GM23338 (cell line): Measurements from ENCODE around the gene AGPS. TPM values are rescaled to one million over a fixed set of nuclear protein-coding genes. Genes with fewer than 3 reads are reported as not detected.

Experiments used
- ATAC-seq: fragments of 200-7000 bp; cut with Tn5 transposase; 3 replicates; pipeline ENCODE4 v1.9.1; 2020
- DNase-seq: peaks from one replicate; pipeline ENCODE4 v3.0.0-alpha.2; 2015; ENCODE audit warnings: low spot score
- H2AFZ ChIP-seq: fragments of 200-600 bp; sonication (generic); 2 replicates; pipeline ENCODE4 v1.8.0; 2016; ENCODE audit warnings: antibody characterized with exemption, mild to moderate bottlenecking, moderate library complexity
- H3F3A ChIP-seq: fragments of 200-600 bp; sonication (generic); replicated peaks from 2 replicates; pipeline ENCODE4 v1.8.0; 2017; ENCODE audit warnings: antibody characterized with exemption, mixed run types, low read depth
- H3K27ac ChIP-seq: fragments of 200-600 bp; sonication (generic); 2 replicates; pipeline ENCODE4 v1.6.1; 2016; ENCODE audit warnings: low read depth
- H3K27me3 ChIP-seq: fragments of 200-600 bp; sonication (generic); 2 replicates; pipeline ENCODE4 v1.8.0; 2016; ENCODE audit warnings: mild to moderate bottlenecking, mixed run types, moderate library complexity; ENCODE audit not compliant: insufficient read depth
- H3K36me3 ChIP-seq: fragments of 200-600 bp; sonication (generic); 2 replicates; pipeline ENCODE4 v1.8.0; 2016; ENCODE audit warnings: mild to moderate bottlenecking; ENCODE audit not compliant: insufficient read depth
- H3K4me1 ChIP-seq: fragments of 200-600 bp; sonication (generic); 2 replicates; pipeline ENCODE4 v1.8.0; 2016; ENCODE audit warnings: mild to moderate bottlenecking, moderate library complexity; ENCODE audit not compliant: insufficient read depth
- H3K4me2 ChIP-seq: fragments of 200-600 bp; sonication (generic); 2 replicates; pipeline ENCODE4 v1.7.1; 2017; ENCODE audit warnings: mixed run types
- H3K4me3 ChIP-seq: fragments of 200-600 bp; sonication (generic); 2 replicates; pipeline ENCODE4 v1.6.1; 2016; ENCODE audit warnings: mixed run types
- H3K79me2 ChIP-seq: fragments of 200-600 bp; sonication (generic); replicated peaks from 2 replicates; pipeline ENCODE4 v1.8.0; 2017; ENCODE audit warnings: mild to moderate bottlenecking; ENCODE audit not compliant: insufficient read depth
- H3K9me2 ChIP-seq: fragments of 200-600 bp; sonication (generic); 2 replicates; pipeline ENCODE4 v1.8.0; 2017; ENCODE audit not compliant: insufficient read depth
- H4K20me1 ChIP-seq: fragments of 200-600 bp; sonication (generic); replicated peaks from 2 replicates; pipeline ENCODE4 v1.8.0; 2017; ENCODE audit warnings: mild to moderate bottlenecking; ENCODE audit not compliant: insufficient read depth
- H3K27ac Mint-ChIP-seq: 2 replicates; pipeline ENCODE4 v1.8.0; 2020; ENCODE audit warnings: inconsistent platforms, mild to moderate bottlenecking, moderate library complexity, mixed read lengths
- H3K27me3 Mint-ChIP-seq: 3 replicates; pipeline ENCODE4 v1.8.0; 2022; ENCODE audit warnings: low read depth, mild to moderate bottlenecking, moderate library complexity, mixed read lengths, inconsistent platforms; ENCODE audit not compliant: insufficient read depth, poor library complexity
- H3K36me3 Mint-ChIP-seq: 3 replicates; pipeline ENCODE4 v1.8.0; 2021; ENCODE audit warnings: low read depth, mild to moderate bottlenecking, inconsistent platforms, moderate library complexity, mixed read lengths
- H3K4me1 Mint-ChIP-seq: 3 replicates; pipeline ENCODE4 v1.8.0; 2020; ENCODE audit warnings: mild to moderate bottlenecking, inconsistent platforms, mixed read lengths
- H3K4me3 Mint-ChIP-seq: 3 replicates; pipeline ENCODE4 v1.8.0; 2021; ENCODE audit warnings: moderate library complexity, mild to moderate bottlenecking, inconsistent platforms, mixed read lengths
- H3K9me3 Mint-ChIP-seq: 3 replicates; pipeline ENCODE4 v1.8.0; 2020; ENCODE audit warnings: moderate library complexity, mild to moderate bottlenecking, inconsistent platforms, mixed read lengths
- CREB1 ChIP-seq: fragments of 250-450 bp; sonication (Bioruptor Pico); IDR thresholded peaks from 2 replicates; pipeline ENCODE4 v1.5.0; 2020; ENCODE audit warnings: low read depth, mild to moderate bottlenecking, moderate library complexity
- ETS1 ChIP-seq: IDR thresholded peaks from 2 replicates; pipeline ENCODE4 v1.6.1; 2016; ENCODE audit warnings: antibody characterized with exemption
- EZH2phosphoT487 ChIP-seq: fragments of 200-600 bp; sonication (generic); IDR thresholded peaks from one replicate; pipeline ENCODE4 v1.8.1; 2018; ENCODE audit warnings: antibody characterized with exemption; ENCODE audit not compliant: unreplicated experiment
- ZNF331 ChIP-seq: fragments of 250-450 bp; sonication (Bioruptor Pico); IDR thresholded peaks from 2 replicates; pipeline ENCODE4 v1.5.0; 2020; ENCODE audit warnings: low read depth, mild to moderate bottlenecking, moderate library complexity
- ZNF462 ChIP-seq: fragments of 250-450 bp; sonication (Bioruptor Pico); IDR thresholded peaks from 2 replicates; pipeline ENCODE4 v1.5.0; 2020; ENCODE audit warnings: mild to moderate bottlenecking, moderate library complexity
- polyA plus RNA-seq: library from polyadenylated mRNA; unstranded; fragments of >200 nt; fragmentation: Nextera tagmentation; extraction: Ambion mirVana; gene quantifications from 2 replicates; pipeline ENCODE4 v1.2.1, GENCODE V29; 2016
- total RNA-seq: library from RNA; depleted of rRNA; stranded (reverse); fragments of >200 nt; shearing (Covaris generic); gene quantifications from 2 replicates; pipeline ENCODE4 v1.2.3, GENCODE V29; 2014

Gene AGPS
- total and polyA plus RNA-seq, 2 experiments from 2014 or later: 14.6 to 73.2 TPM

- no peak overlapping the region for H3K4me3 Mint-ChIP-seq
These were observed 12.4 kb upstream of the AGPS start for GRCh38 chr2:177380181-177380580.

GRCh38 chr2:177383935-177384334 lies 8.6 kb upstream of the AGPS start:
- H3F3A ChIP-seq: no peaks in the 10 kb centered on the region
- no peak overlapping the region for H3K27ac Mint-ChIP-seq
- peaks cover 10% of the 10 kb centered on the region for H3K4me1 Mint-ChIP-seq
- no peaks in the 10 kb centered on the region for H3K27me3 ChIP-seq
- ATAC-seq (peak; percentile 80), DNase-seq (peak; percentile 57)
- peaks cover 5% of the 10 kb centered on the region; the same call in 1 of the 2 replicates for H3K4me1 ChIP-seq
- no peak overlapping the region for H3K4me3 ChIP-seq
- H3K4me2 ChIP-seq: no peak overlapping the region
- H3K4me3 Mint-ChIP-seq: no peak overlapping the region
- H3K36me3 Mint-ChIP-seq: no peaks in the 10 kb centered on the region
- H3K27me3 Mint-ChIP-seq: no peaks in the 10 kb centered on the region
- H2AFZ ChIP-seq: no peak overlapping the region
- peak; percentile 61 for TF ChIP-seq ZNF462 (CRISPR knock-in tag)
- no peak for TF ChIP-seq CREB1 (CRISPR knock-in tag)
- H4K20me1 ChIP-seq: no peaks in the 10 kb centered on the region
- no peaks in the 10 kb centered on the region for H3K9me3 Mint-ChIP-seq
- no peaks in the 10 kb centered on the region for H3K9me2 ChIP-seq
- H3K79me2 ChIP-seq: no peaks in the 10 kb centered on the region
- H3K27ac ChIP-seq: no peak overlapping the region
- no peaks in the 10 kb centered on the region for H3K36me3 ChIP-seq

More at GRCh38 chr2:177380181-177380580, 12.4 kb upstream of the AGPS start:
- Histone ChIP-seq H2AFZ (no peak overlapping the region), H4K20me1 (no peaks in the 10 kb centered on the region), H3K27ac (no peak overlapping the region), H3K4me1 (peaks cover 5% of the 10 kb centered on the region; the same call in 1 of the 2 replicates), H3K4me3 (no peak overlapping the region), H3F3A (no peaks in the 10 kb centered on the region), H3K4me2 (no peak overlapping the region), H3K79me2 (no peaks in the 10 kb centered on the region), H3K9me2 (no peaks in the 10 kb centered on the region), H3K36me3 (no peaks in the 10 kb centered on the region), H3K27me3 (no peaks in the 10 kb centered on the region)
- H3K4me1 Mint-ChIP-seq: peaks cover 10% of the 10 kb centered on the region
- H3K36me3 Mint-ChIP-seq: no peaks in the 10 kb centered on the region
- DNase-seq (no peak), ATAC-seq (no peak)
- TF ChIP-seq ETS1 (no peak), ZNF331 (no peak), EZH2phosphoT487 (no peak)
- peaks cover 1% of the 10 kb centered on the region for H3K27me3 Mint-ChIP-seq
- H3K27ac Mint-ChIP-seq: no peak overlapping the region
- no peaks in the 10 kb centered on the region for H3K9me3 Mint-ChIP-seq
